Measurements from ENCODE around the gene IL2.

IL2 gene

GRCh38 chr4:122481766-122482405 is 25.4 kb upstream of the IL2 start:
- Mint-ChIP-seq H3K4me3 (no peak overlapping the region), H3K9me3 (peaks cover 3% of the 10 kb centered on the region), H3K4me1 (peaks cover 11% of the 10 kb centered on the region), H3K27me3 (ENCODE audit: low read depth) (no peaks in the 10 kb centered on the region), H3K27ac (peak overlapping the region in 2 of 3 experiments; percentile 39 to 65), H3K36me3 (ENCODE audit: low read depth) (no peaks in the 10 kb centered on the region)
- TF ChIP-seq, protein P1, sequence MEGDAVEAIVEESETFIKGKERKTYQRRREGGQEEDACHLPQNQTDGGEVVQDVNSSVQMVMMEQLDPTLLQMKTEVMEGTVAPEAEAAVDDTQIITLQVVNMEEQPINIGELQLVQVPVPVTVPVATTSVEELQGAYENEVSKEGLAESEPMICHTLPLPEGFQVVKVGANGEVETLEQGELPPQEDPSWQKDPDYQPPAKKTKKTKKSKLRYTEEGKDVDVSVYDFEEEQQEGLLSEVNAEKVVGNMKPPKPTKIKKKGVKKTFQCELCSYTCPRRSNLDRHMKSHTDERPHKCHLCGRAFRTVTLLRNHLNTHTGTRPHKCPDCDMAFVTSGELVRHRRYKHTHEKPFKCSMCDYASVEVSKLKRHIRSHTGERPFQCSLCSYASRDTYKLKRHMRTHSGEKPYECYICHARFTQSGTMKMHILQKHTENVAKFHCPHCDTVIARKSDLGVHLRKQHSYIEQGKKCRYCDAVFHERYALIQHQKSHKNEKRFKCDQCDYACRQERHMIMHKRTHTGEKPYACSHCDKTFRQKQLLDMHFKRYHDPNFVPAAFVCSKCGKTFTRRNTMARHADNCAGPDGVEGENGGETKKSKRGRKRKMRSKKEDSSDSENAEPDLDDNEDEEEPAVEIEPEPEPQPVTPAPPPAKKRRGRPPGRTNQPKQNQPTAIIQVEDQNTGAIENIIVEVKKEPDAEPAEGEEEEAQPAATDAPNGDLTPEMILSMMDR (IDR thresholded peaks at IDR 0.05; ENCODE audit: unreplicated experiment in 3 of 3), result no peak

DNA sequence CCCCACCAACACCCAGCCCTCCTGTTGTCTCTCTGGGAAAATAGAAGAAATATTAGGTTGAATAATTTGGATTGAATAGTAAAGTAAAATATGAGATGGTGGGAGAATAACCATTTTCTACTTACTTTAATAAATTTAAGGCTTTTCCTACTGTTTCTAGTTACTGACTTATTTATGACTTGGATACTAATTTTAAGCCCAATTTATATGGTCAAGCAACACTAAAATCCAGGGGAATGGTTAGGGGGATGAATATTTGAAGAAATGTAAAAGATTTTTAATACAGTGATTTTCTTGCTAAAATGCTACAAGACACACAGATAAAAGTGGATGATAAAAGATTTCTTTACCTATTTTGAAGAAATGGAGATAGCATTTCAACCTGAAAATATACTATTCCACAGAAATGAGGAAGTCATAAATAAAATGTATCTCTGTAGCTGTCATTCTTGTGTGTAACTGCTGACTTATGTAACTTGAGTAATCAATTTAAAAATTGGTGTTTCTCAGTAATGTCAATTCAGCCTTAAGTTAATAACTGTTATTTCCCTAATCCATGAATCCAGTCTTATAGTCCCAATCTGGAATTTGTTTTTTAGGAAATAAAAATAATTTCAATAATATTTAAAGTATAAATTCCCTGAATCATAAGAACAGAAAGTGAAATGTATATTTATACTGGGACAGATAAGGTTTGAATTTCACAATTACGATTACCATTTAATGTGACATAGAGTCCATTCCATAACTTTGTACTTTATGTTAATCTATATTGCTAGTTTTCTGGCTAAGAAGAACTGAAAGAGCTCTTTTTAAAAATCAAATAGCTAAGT is 24.3 kb upstream of the IL2 start:
- Mint-ChIP-seq H3K4me1 (peaks cover 11% of the 10 kb centered on the region), H3K27ac (no peak overlapping the region), H3K27me3 (ENCODE audit: low read depth) (no peaks in the 10 kb centered on the region), H3K36me3 (ENCODE audit: low read depth) (no peaks in the 10 kb centered on the region), H3K4me3 (no peak overlapping the region), H3K9me3 (peaks cover 3% of the 10 kb centered on the region)
- TF ChIP-seq, protein P1 (IDR thresholded peaks at IDR 0.05; ENCODE audit: unreplicated experiment in 3 of 3), result no peak

DNA sequence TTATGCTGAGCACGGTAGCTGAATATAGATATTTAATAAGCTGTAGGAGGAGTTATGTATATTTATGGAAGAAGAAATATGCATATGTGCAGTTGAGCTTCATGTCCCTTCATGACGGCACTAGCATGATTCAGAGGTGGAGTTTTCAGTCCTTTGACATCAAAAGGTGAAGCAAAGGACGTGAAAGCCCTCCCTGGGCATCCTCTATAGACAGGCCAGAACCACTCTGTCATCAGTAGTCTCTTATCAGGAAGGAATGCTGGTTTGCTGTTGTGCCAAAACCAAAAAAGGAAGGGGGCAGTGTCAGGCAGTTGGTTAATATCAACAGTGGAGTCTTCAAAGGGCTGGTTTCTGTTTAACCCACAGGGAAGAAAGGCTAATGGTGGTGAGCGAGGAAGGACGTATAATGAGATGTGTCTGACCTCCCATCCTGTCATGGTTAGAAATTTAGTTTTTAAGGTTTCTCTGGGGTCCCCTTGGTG is 23.5 kb upstream of the IL2 start:
- H3K27me3 Mint-ChIP-seq (ENCODE audit: low read depth), result no peaks in the 10 kb centered on the region
- no peak overlapping the region for H3K4me3 Mint-ChIP-seq
- TF ChIP-seq, protein P1 (IDR thresholded peaks at IDR 0.05; ENCODE audit: unreplicated experiment in 3 of 3), result no peak
- H3K36me3 Mint-ChIP-seq (ENCODE audit: low read depth), result no peaks in the 10 kb centered on the region
- peaks cover 6% of the 10 kb centered on the region for H3K9me3 Mint-ChIP-seq
- peaks cover 11% of the 10 kb centered on the region for H3K4me1 Mint-ChIP-seq
- peak overlapping the region in 1 of 3 experiments; percentile 4 for H3K27ac Mint-ChIP-seq

GRCh38 chr4:122476745-122477144 is 20.2 kb upstream of the IL2 start:
- TF ChIP-seq, protein P1 (IDR thresholded peaks at IDR 0.05; ENCODE audit: unreplicated experiment in 3 of 3), result no peak
- peaks cover 9% of the 10 kb centered on the region for H3K9me3 Mint-ChIP-seq
- H3K27ac Mint-ChIP-seq, result no peak overlapping the region
- H3K4me1 Mint-ChIP-seq, result peaks cover 8% of the 10 kb centered on the region
- no peak overlapping the region for H3K4me3 Mint-ChIP-seq
- H3K27me3 Mint-ChIP-seq (ENCODE audit: low read depth), result peaks cover 3% of the 10 kb centered on the region
- H3K36me3 Mint-ChIP-seq (ENCODE audit: low read depth), result no peaks in the 10 kb centered on the region

GRCh38 chr4:122476126-122476525 is 19.6 kb upstream of the IL2 start:
- Mint-ChIP-seq H3K4me3 (no peak overlapping the region), H3K4me1 (peaks cover 5% of the 10 kb centered on the region), H3K36me3 (ENCODE audit: low read depth) (no peaks in the 10 kb centered on the region), H3K27me3 (ENCODE audit: low read depth) (peaks cover 3% of the 10 kb centered on the region), H3K27ac (no peak overlapping the region), H3K9me3 (peaks cover 10% of the 10 kb centered on the region)
- TF ChIP-seq, protein P1 (IDR thresholded peaks at IDR 0.05; ENCODE audit: unreplicated experiment in 3 of 3), result no peak
